ENCODE data around the gene ECHDC3.
A peak's percentile ranks its signal among the peaks of the same experiment; 100 is the strongest.

Gene ECHDC3

GRCh38 chr10:11748866-11749265 is 6.7 kb downstream of the ECHDC3 start:
- DNase-seq (ENCODE audit: low read depth), result no peak

- DNase-seq (ENCODE audit: low read depth), result no peak
Measured at GRCh38 chr10:11750420-11750819, 8.2 kb downstream of the ECHDC3 start.

- DNase-seq (ENCODE audit: low read depth), result no peak
Measured at GRCh38 chr10:11754173-11754572, 12.0 kb downstream of the ECHDC3 start.

DNA sequence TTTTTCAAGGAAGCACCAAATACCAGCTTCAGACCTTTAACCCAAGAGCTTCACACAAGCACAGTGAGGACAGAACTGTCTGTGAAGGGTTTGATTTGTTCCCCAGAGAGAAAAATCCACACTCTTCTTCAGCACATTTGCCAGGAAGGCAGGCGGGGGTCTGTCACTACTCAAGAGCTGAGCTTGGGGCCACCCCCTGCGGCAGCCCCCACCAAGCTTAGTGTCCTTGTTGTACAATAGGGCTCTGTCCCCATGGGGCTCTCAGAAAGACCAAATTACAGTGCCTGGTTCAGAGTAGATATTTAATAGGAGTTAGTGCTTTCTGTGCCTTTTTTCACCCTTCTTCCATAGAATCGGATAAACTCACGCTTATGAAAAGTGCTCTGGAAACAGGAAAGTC is 12.4 kb downstream of the ECHDC3 start:
- no peak for DNase-seq (ENCODE audit: low read depth)

DNA sequence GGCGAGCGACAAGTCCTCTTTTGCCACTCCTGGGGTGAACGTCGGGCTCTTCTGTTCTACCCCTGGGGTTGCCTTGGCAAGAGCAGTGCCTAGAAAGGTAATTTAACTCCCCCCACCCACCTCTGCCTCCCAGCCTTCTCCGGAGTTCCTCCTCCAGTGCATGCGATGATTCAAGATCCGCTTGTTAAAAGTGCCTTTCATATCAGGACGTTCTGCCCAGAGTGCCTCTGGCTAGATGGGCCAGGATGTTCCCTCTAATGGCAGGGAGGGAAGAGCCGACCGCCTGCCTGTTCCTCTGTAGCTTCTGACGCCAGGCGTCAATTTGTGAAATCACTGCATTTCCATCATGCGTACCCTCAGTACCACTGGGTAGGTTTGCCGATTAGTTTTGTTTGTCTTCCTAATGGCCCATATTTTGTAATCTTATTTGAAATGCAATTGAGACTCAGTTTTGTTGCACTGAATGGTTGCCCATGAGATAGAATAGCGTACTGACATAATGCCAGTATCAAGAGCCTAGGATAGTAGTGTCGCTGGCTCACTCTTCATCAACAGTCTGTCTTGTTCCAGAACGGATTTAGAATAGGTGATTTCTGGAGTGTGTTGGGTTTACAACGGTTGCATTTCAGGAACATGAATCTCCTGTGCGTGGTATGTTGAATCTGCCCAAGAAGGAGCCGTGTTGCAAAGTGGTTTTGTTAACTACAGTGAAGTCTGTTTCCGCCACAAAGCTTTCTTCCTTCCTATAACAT is 13.5 kb downstream of the ECHDC3 start:
- no peak for DNase-seq (ENCODE audit: low read depth)

GRCh38 chr10:11756766-11757315 is 14.7 kb downstream of the ECHDC3 start:
- no peak for DNase-seq (ENCODE audit: low read depth)

GRCh38 chr10:11757454-11757820 is 15.3 kb downstream of the ECHDC3 start:
- no peak for DNase-seq (ENCODE audit: low read depth)

DNA sequence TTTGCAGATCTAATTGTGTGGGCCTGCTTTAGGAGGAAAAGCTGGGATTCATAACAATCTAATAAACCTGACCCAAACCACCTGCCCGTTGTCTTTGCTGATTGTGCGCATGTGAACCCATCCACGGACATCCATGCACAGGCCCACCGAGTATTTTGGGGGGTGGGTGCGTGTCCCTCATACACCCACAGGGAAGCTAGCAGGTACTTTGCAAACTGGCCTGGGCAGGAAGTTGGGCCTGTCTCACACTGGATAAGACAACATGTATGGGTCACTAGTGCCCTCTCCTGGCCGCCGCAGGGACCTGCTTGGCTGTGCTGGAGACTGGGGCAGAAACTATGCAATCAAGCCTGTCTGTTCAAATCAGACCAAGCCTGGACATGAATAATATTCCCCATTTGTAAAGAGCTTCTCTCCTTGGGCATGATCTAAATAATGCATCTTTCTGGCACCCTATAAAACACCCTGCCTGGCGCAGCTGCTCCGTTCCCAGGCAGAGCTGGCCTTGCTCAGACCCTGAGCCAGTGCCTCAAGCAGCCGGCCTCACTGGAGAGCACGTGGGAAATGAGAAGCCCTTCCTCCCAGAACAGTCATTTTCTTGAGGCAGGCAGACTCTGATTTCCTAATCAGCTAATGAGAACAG is 15.8 kb downstream of the ECHDC3 start:
- peak; percentile 74 for DNase-seq (ENCODE audit: low read depth)

- no peak for DNase-seq (ENCODE audit: low read depth)
Measured at GRCh38 chr10:11758527-11759236, 16.5 kb downstream of the ECHDC3 start.

DNA sequence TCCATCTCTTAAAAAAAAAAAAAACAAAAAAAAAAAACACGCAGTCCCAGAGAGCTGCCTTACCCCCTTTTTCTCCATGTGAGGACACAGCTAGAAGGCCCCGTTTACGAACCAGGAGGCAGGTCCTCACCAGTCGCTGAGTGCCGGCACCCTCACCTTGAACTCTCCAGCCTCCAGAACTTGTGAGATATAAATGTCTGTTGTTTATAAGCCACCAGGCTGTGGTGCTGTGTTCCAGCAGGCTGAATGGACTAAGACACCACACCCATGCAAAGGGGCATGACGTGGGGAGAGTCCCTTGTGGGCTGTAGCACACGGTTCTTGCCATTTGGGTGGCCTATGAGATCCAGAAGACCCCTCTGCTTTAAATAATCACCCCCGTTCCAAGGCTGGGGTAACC is 17.2 kb downstream of the ECHDC3 start:
- no peak for DNase-seq (ENCODE audit: low read depth)

DNA sequence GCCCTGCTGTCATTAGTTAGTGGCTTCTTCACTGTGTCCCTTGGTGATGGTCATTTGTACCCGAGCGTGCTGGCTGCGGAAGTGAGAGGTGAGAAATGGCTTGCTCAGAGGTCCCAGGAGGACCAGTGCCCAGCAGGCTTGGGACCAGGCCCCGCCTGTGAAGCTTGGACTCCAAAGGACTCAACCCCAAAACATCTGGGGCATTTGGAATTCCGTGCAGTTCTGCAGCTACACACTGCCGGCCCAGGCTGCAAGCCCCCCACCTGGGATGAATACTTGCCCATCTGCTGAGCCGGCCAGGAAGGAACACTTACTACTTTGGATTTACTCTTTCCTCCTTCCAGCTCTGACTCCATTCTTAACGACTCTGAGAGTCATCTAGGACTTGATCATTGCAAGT is 18.0 kb downstream of the ECHDC3 start:
- no peak for DNase-seq (ENCODE audit: low read depth)

DNA sequence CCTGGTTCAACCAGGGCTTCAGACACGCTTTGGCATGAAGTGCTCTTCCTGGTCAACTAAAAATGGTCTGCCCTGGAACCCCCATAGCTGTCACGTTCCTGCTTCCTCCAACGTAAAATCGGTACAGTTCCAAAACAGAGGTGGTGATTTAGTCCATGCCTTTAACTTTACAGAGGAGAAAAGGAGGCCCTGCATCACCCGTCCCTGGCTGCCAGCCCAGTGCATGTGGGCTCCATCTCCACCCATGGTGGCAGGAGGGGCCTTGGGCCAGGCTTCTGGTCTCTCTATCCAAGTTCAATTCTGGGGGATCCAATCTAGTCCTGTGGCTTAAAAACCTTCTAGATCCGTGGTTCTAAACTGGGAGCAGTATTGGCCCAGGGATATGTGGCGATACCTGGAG is 18.7 kb downstream of the ECHDC3 start:
- DNase-seq (ENCODE audit: low read depth), result no peak

GRCh38 chr10:11761431-11761830 is 19.2 kb downstream of the ECHDC3 start:
- no peak for DNase-seq (ENCODE audit: low read depth)

DNA sequence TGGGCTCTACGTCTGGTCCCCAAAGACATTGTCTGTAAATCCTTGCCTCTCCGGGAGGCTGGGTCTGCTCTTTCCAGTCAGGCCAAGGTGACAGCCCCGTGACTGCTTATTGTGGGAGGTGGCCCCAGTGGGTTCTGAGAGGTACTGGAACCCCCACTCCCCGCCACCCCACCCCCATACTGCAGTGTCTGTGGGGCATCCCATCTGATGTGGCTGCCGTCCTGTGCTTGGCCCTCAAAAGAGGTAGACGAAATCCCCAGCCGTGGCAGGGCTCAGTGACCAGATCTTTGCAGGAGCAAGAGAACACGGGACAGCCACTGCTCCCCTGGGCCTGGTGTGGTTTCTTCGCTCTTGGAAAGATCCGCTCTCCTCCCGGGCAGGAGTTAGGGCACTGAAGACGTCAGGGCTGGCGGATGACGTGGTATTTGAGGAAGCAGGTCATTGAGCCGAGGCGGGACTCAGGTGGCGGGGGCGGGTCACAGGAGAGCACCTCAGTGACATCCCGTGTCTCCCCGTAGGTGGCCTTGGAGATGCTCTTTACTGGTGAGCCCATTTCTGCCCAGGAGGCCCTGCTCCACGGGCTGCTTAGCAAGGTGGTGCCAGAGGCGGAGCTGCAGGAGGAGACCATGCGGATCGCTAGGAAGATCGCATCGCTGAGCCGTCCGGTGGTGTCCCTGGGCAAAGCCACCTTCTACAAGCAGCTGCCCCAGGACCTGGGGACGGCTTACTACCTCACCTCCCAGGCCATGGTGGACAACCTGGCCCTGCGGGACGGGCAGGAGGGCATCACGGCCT is 20.7 kb downstream of the ECHDC3 start:
- DNase-seq (ENCODE audit: low read depth), result no peak

DNA sequence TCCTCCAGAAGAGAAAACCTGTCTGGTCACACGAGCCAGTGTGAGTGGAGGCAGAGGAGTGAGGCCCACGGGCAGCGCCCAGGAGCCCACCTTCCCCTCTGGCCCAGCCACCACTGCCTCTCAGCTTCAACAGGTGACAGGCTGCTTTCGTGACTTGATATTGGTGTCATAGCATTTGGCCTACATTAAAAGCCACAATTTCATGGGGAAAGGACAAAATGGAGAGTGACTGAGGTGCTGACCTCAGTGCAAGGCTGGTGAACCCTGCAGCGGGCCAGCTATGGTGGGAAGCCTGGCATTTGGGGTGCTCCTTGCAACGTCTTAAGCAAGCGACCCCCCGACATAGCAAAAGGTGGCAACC is 21.3 kb downstream of the ECHDC3 start:
- DNase-seq (ENCODE audit: low read depth), result no peak

- no peak for DNase-seq (ENCODE audit: low read depth)
Measured at GRCh38 chr10:11765141-11765540, 23.0 kb downstream of the ECHDC3 start.

- DNase-seq (ENCODE audit: low read depth), result no peak
Measured at GRCh38 chr10:11772575-11773288, 30.6 kb downstream of the ECHDC3 start.

DNA sequence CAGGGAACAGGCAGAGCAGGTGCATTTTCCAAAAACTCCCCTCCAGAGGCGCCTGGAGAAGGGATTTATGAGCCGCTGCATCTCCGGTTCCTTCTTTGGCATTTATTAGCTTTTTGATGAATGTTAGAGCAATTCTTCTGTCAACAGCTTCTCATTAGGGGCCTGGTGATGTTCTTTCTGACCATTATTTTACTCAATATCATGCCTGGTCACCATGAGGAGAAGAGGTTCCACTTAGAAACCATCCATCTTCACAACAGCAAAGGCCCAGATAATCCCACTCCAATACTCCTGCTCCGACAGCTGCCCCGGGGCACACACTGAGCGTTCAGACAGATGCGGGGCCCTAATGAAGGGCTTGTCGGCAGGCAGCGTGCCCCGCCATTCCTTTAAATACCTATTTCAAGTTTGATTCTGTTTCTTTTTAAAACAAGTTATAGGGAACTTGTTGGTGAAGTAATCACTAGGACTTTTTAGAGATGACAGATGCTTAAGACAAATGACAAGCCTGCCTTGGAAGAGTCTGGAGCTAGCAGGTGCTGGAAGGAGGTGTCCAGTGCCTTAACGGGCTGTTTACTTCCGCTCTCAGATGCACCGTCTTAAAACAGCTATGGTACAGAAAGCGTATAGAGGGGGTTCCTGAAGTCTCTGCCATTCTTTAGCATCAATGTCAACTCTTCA is 31.7 kb downstream of the ECHDC3 start:
- no peak for DNase-seq (ENCODE audit: low read depth)

DNA sequence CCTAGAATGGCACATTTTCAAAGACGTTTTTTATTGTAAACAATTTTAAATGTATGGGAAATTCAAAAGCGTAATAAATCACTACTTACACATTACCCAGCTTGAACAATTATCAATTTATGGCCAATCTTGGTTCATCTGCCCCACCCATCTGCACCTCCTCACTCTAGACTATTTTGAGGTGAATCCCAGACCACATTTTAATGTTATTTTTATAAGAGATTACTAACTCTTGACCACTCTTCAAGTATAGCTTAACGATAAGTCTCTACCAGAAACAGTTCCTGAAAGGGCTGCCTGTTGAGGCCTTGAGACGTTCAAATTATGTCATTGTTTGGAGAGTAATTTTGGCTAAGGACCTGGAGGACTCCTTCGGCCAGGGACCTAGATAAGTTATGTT is 33.2 kb downstream of the ECHDC3 start:
- DNase-seq (ENCODE audit: low read depth), result no peak

GRCh38 chr10:11776080-11776479 is 33.9 kb downstream of the ECHDC3 start:
- no peak for DNase-seq (ENCODE audit: low read depth)

GRCh38 chr10:11781114-11781513 is 38.9 kb downstream of the ECHDC3 start:
- no peak for DNase-seq (ENCODE audit: low read depth)

All from activated gamma-delta T cell treated with anti-CD3 and anti-CD28 coated beads, Interleukin-2, amount 50 U/mL, for 16 hours (primary cell).